HUES48 (cell line): ENCODE measurements around the gene HOXD10.

Experiments used
- H3K27ac ChIP-seq: one replicate; pipeline ENCODE4 v1.7.0; 2013; ENCODE audit warnings: low read depth, low read length, inconsistent platforms
- H3K27me3 ChIP-seq: 2 replicates; pipeline ENCODE4 v1.6.1; 2013; ENCODE audit warnings: mild to moderate bottlenecking, low read length; ENCODE audit not compliant: control insufficient read depth, insufficient read depth
- H3K36me3 ChIP-seq: 2 replicates; pipeline ENCODE4 v1.6.1; 2013; ENCODE audit warnings: low read length; ENCODE audit not compliant: control insufficient read depth, insufficient read depth
- H3K4me1 ChIP-seq: 2 replicates; pipeline ENCODE4 v1.6.1; 2013; ENCODE audit warnings: mild to moderate bottlenecking, low read length; ENCODE audit not compliant: control insufficient read depth, insufficient read depth
- H3K4me3 ChIP-seq: 2 replicates; pipeline ENCODE4 v1.5.1; 2013; ENCODE audit warnings: mild to moderate bottlenecking, low read depth, low read length
- H3K9ac ChIP-seq: 2 replicates; pipeline ENCODE4 v1.6.1; 2013; ENCODE audit warnings: mild to moderate bottlenecking, low read depth, low read length, moderate library complexity
- H3K9me3 ChIP-seq: 2 replicates; pipeline ENCODE4 v1.6.1; 2013; ENCODE audit warnings: low read length; ENCODE audit not compliant: control insufficient read depth, insufficient read depth

The HOXD10 gene

DNA sequence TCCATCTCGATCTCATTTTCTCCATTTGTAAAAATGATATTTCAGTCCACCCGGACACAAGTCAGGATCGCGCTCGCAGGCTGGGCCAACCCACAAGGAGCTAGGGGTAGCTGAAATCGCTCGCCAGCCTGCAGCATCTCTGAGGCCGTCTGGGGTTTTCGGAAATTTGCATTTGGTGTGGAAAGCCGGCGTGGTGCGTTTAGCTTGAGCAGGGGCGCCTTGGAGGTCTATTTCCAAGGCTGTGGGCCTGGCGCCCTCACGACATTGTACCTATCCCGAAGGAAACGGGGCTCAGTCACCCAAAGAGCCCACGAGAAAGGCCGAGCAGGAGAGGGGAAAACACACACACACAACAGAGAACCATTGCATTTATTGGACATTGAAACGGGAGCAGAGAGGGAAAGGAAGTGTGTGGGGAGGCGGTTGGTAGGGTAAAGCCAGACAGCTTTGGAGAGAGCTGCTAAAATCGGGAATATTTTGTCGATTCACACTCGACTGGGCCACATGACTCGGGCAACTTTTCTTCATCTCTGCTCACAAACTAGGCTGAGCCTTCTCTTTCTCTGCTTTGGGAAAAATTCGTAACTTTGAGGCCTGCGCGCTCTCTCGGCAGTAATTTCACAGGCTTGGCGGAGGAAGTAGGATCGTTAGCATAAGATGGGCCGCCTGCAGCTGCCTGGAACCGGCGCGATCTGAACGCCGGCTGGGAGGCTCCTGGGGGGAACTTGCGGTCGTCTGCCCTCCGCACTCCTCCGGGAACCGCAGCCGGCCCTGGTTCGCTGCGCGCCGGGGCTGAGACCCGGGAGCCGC lies 11.8 kb downstream of the HOXD10 start:
- no peaks in the 10 kb centered on the region for H3K9me3 ChIP-seq
- H3K4me1 ChIP-seq = peaks cover 10% of the 10 kb centered on the region
- no peaks in the 10 kb centered on the region for H3K36me3 ChIP-seq
- H3K27me3 ChIP-seq = peaks cover 100% of the 10 kb centered on the region
- no peak overlapping the region for H3K9ac ChIP-seq
- peak overlapping the region; percentile 17; the same call in 1 of the 2 replicates for H3K4me3 ChIP-seq
- no peak overlapping the region for H3K27ac ChIP-seq

DNA sequence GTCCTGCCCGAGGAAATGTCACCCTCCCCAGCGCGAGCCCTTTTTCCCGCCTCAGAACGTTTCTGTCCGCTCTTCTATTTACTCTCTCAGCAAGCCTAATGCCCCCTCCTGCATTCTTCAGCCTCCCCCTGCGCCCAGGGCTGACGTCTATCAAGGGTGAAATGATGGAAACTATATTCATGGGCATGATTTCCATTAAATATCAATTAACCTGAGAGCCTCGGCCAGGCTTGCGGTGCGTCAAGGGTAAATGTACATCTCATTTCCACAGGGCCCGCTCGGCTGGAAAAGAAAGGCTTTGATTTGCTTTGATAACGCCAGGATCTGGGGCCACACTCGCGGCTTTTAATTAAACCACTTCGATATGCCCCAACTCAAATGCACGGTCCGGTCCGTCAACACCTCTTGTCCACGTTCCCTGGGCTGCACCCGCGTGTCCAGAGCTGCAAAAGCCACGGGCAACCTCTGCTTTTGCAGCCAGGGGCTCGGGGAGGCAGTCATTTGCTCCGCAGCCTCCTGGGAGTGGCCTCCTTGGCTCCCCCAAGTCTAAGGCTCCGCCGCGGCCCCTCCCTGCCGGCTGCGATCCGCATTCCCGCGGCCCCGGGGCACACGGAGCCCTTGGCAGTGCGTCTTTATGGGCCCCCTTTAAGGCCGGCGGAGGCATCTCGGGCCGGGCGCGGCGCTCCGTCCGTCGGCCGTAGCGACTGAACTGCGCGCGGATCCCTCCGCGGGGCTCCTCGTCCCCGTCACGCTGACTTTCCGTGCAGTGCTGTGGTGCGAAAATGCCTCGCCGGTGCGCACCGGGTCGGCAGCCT lies 12.6 kb downstream of the HOXD10 start, which contains the start of gene HOXD8:
TSS of gene HOXD8 (plus strand) at position 724 of the 815 bp plus-strand sequence. CDS start 662 bp downstream, outside the sequence.
- Histone ChIP-seq H3K9me3 (no peaks in the 10 kb centered on the region), H3K4me3 (peak within 1 kb of the TSS; percentile 17), H3K4me1 (peaks cover 10% of the 10 kb centered on the region), H3K36me3 (no peaks in the 10 kb centered on the region), H3K27me3 (peaks cover 100% of the 10 kb centered on the region), H3K9ac (no peak within 1 kb of the TSS), H3K27ac (no peak within 1 kb of the TSS)

DNA sequence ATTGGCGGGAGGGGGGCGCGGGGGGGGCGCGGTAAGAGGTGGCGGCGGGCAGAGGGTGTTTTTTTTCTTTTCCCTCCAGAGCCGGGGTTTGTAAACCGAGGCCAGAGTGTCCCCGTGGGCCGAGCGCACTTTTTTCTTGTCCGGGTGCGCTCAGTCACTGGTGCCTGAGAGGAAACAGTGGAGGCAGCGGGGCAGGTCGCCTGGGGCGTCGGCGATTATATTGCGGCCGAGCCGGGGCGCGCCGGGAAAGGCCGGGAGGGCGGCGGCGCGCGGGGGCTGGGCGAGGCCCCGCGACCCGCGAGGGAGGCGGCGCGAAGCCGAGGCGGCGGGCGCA lies 13.2 kb downstream of the HOXD10 start:
- Histone ChIP-seq H3K9ac (no peak overlapping the region), H3K27ac (no peak overlapping the region), H3K36me3 (no peaks in the 10 kb centered on the region), H3K4me1 (peaks cover 10% of the 10 kb centered on the region), H3K4me3 (no peak overlapping the region), H3K27me3 (peaks cover 100% of the 10 kb centered on the region), H3K9me3 (no peaks in the 10 kb centered on the region)

DNA sequence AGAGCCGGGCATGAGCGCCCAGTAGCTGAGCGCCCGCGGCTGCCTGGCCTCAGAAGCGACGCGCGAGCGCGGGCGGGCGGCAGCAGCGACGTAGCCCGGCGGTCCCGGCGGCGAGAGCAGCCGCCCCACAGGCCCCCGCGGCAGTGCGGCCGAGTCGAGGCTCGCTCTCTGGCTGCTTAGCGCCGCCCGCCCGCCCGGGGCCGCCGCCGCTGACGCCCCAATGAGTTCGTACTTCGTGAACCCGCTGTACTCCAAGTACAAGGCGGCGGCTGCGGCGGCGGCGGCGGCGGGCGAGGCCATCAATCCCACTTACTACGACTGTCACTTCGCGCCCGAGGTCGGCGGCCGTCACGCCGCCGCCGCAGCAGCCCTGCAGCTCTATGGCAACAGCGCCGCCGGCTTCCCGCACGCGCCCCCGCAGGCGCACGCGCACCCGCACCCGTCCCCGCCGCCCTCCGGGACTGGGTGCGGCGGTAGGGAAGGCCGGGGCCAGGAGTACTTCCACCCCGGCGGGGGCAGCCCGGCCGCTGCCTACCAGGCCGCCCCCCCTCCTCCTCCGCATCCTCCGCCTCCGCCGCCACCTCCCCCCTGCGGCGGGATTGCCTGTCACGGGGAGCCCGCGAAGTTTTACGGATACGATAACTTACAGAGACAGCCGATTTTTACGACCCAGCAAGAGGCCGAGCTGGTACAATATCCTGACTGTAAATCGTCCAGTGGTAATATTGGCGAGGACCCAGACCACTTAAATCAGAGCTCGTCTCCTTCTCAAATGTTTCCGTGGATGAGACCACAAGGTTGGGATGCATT lies 13.8 kb downstream of the HOXD10 start:
- H3K9me3 ChIP-seq = no peaks in the 10 kb centered on the region
- H3K4me1 ChIP-seq = peaks cover 10% of the 10 kb centered on the region
- H3K27ac ChIP-seq = no peak overlapping the region
- no peaks in the 10 kb centered on the region for H3K36me3 ChIP-seq
- H3K4me3 ChIP-seq = no peak overlapping the region
- no peak overlapping the region for H3K9ac ChIP-seq
- H3K27me3 ChIP-seq = peaks cover 100% of the 10 kb centered on the region

DNA sequence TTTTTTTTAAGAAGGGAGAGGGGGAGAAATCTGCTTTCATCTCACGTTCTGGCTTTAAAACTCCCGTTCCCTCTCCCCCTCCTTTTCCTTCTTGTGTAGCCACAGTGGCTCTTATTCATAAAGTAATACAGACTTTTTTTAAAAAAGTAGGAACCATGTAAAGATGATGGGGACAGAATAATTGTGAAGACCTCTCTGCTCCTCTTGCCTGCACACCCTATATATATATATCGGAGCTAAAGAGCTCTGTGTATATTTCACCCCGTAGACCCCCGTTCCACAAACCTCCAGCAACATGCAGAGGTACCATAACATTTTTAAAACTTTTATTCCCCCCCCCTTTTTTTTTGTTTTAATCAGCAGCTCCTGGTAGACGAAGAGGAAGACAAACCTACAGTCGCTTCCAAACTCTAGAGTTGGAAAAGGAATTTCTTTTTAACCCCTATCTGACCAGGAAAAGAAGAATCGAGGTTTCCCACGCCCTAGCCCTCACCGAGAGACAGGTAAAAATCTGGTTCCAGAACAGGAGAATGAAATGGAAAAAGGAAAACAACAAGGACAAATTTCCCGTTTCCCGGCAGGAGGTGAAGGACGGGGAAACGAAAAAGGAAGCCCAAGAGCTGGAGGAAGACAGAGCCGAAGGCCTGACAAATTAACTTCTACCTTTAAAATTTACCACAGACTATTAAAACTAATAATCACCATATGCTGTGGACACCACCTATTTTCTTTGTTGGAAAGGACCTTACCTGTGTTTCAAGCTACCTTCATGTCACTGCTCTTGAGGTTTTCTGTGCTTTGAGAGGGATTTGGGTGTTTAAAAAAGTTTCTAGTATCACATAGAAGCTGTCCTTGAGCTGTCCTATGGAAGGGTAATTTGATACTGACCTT lies 14.6 kb downstream of the HOXD10 start:
- Histone ChIP-seq H3K27me3 (peaks cover 100% of the 10 kb centered on the region), H3K4me3 (no peak overlapping the region), H3K36me3 (no peaks in the 10 kb centered on the region), H3K27ac (no peak overlapping the region), H3K4me1 (peaks cover 10% of the 10 kb centered on the region), H3K9me3 (no peaks in the 10 kb centered on the region), H3K9ac (no peak overlapping the region)

DNA sequence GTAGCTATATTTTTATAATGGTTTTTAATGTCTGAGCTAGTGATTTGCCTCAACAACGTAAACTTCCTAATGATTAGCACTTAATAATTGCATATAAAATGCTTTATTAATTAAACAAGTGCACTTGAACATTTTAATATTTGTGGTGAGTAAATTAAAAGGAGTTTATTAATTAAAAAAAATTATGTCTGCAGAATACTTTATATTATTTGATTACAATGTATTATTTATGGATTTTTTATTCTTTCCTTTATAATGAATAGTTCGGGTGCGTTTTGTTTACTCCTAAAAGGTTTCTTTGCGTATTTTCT lies 15.2 kb downstream of the HOXD10 start:
- H3K9me3 ChIP-seq = no peaks in the 10 kb centered on the region
- H3K4me3 ChIP-seq = no peak overlapping the region
- H3K9ac ChIP-seq = no peak overlapping the region
- no peak overlapping the region for H3K27ac ChIP-seq
- H3K36me3 ChIP-seq = no peaks in the 10 kb centered on the region
- peaks cover 10% of the 10 kb centered on the region for H3K4me1 ChIP-seq
- peaks cover 100% of the 10 kb centered on the region for H3K27me3 ChIP-seq

DNA sequence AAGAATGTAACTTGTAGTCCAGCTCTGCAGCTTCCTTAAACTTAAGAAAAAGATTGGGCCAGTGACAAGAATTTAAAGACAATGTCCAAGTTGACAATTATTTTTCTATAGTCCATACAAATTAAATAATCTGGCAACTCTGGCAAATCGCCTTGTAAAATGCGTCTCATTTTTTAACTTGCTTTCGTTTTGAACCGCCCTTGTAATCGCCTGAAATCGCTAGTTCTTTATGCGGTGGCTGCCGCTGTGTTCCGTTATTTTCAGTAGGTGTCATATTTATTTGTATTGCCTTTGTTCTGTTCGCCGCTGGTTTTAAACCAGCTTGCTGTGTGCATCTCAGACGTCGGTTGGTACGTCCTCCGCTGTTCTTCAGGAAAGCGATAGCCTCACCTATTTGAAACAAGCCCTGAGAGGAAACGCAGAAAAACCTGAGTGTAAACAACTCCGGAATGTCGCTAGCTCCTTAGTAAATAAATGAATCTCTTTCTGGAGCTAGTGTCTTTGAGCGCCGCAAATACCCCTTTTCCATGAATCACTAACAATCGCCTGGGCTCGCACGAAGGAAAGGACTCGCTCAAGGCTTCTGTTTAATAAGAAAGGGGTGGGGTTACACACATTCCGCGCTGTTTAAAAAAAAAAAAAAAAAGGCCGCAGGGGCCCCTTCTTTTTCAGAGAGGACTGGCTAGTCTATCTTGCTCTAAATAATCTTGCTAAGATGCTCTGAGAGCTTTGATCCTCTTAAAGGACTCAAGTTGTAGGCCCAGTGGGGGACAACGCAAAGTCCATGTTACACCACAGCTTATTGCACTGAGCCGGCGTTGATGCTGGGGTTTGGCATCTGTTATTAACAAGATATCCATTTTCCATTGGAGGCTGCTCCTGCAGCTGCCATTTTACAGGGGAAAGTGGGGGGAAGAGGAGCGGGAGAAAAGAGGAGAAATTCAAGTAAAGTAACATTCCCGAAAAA lies 15.9 kb downstream of the HOXD10 start:
- H3K9me3 ChIP-seq = no peaks in the 10 kb centered on the region
- peaks cover 100% of the 10 kb centered on the region for H3K27me3 ChIP-seq

DNA sequence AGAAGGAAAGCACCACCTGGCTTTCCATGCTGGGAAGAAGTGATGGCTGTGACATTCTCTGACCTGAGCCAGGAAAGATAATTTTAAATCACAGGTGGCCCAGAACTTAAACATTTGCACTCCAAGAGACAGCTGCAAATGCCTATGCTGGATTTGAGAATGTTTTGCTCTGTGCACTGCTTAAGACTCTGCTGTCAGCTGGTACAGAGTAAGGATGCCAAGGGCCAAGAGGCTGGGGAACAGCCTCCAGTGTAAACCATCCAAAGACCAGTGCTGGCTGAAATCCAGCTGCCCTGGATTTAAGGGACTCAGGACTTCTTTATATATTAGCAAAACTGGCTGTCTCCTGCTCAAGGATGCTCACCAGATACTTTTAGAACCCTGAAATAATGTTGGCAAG lies 16.8 kb downstream of the HOXD10 start:
- H3K9ac ChIP-seq = no peak overlapping the region
- H3K27ac ChIP-seq = no peak overlapping the region
- peaks cover 100% of the 10 kb centered on the region for H3K27me3 ChIP-seq
- H3K9me3 ChIP-seq = no peaks in the 10 kb centered on the region
- H3K4me3 ChIP-seq = no peak overlapping the region
- H3K36me3 ChIP-seq = no peaks in the 10 kb centered on the region
- H3K4me1 ChIP-seq = peaks cover 7% of the 10 kb centered on the region

More for the DNA sequence above, 15.9 kb downstream of the HOXD10 start:
- Histone ChIP-seq H3K36me3 (no peaks in the 10 kb centered on the region), H3K4me3 (no peak overlapping the region), H3K27ac (no peak overlapping the region), H3K9ac (no peak overlapping the region), H3K4me1 (peaks cover 10% of the 10 kb centered on the region)

DNA sequence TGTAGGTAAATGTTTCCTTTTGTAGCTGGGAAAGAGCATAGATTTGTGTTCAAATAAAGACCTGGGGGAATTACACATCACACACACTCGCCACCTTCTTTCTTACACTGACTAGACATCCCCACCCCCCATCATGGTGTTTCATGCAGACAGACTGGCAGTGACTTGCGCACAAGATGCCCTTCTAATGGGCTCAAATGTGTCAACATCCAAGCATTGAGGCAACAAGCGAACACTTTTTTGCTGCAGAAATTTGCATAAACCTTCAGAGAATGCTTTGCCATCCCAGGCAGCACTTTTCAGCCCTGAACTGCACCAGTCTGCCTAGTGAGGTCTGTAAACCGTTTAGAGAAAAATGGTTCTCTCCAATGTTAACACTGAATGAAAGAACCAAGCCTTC lies 17.5 kb downstream of the HOXD10 start:
- peaks cover 5% of the 10 kb centered on the region for H3K4me1 ChIP-seq
- H3K36me3 ChIP-seq = no peaks in the 10 kb centered on the region
- no peak overlapping the region for H3K9ac ChIP-seq
- H3K27me3 ChIP-seq = peaks cover 100% of the 10 kb centered on the region
- no peaks in the 10 kb centered on the region for H3K9me3 ChIP-seq
- no peak overlapping the region for H3K4me3 ChIP-seq
- no peak overlapping the region for H3K27ac ChIP-seq
